Placental epithelial cell (primary cell): ENCODE data around the gene SLPI. TPM values are rescaled to one million over a fixed set of nuclear protein-coding genes. Genes with fewer than 3 reads are reported as not detected.

Experiments
- total RNA-seq: library from RNA; depleted of rRNA; stranded (reverse); fragments of >200 nt; gene quantifications from 2 replicates; pipeline ENCODE4 v1.2.3, GENCODE V29; 2012

The SLPI gene, protein sequence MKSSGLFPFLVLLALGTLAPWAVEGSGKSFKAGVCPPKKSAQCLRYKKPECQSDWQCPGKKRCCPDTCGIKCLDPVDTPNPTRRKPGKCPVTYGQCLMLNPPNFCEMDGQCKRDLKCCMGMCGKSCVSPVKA
- total RNA-seq = 0.79 TPM in 1 of 2 replicates, not detected in the other

DNA sequence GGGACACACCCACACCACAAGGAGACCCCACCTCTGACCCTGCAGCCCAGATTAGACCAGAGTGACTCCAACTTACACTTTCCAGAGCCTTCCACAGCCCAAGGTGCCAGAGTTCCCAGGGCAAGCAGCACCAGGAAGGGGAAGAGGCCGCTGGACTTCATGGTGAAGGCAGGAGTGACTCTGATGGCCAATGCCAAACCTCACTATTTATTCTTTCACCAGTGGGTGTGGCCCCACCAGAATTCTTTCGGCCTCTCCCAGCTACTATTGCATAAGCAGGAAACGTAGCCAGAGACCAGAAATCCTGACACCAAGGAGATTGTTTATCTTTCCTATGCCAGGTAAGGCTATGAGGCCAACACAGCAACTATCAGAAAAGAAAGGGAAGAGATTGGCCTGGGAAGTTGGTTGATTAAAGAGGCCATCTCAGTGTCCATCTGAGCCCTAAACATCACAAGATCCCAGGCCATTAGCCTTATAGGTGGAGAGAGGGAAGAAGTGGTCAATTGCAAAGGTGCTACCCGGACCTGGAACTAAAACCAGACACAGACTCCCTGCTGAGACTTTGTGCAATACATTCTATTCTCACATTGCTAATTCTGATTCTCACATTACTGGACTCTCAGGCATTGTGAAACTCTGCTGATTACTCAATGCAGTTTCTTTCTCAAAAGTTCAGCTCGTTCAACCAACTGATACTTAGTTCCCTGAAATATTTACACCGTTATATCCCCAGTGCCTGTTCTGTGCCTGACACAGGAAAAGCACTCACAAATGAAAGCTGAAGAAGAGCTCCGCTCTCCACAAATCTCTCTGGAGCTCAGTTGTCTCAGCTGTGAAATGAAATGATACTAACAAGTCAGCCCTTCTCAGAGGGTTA is at the start of gene SLPI:
TSS of gene SLPI (minus strand) at position 182 of the 880 bp plus-strand sequence. CDS start at position 161, 21 bp downstream.

GRCh38 chr20:45221076-45221475 is 33.3 kb downstream of the SLPI start, which contains the start of gene SEMG2:
Gene SEMG2, plus strand, starts transcription at chr20:45221373. Its CDS starts 17 bp downstream, at chr20:45221390.

GRCh38 chr20:45206725-45207124 is 47.6 kb downstream of the SLPI start, which contains the start of gene SEMG1:
Gene SEMG1, plus strand, starts transcription at chr20:45207033. Its CDS starts 21 bp downstream, at chr20:45207054.

Other genes with a start within 250 kb of the SLPI start
- 0.79 and 7.3 TPM in 2 replicates for gene KCNS1, start 153.4 kb downstream of the SLPI start, total RNA-seq
- gene WFDC5, start 139.4 kb downstream of the SLPI start, total RNA-seq = not detected in 2 replicates
- gene WFDC12, start 130.1 kb downstream of the SLPI start, total RNA-seq = not detected in 2 replicates
- gene PI3, start 79.7 kb downstream of the SLPI start, total RNA-seq = not detected in 2 replicates
- not detected in 2 replicates for gene SEMG1, start 47.5 kb downstream of the SLPI start, total RNA-seq
- gene SEMG2, start 33.2 kb downstream of the SLPI start, total RNA-seq = not detected in 2 replicates
- not detected in 2 replicates for gene RBPJL, start 52.3 kb upstream of the SLPI start, total RNA-seq
- gene MATN4, start 53.7 kb upstream of the SLPI start, total RNA-seq = 0.54 and 1.2 TPM in 2 replicates
- gene SDC4, start 93.9 kb upstream of the SLPI start, total RNA-seq = 206 and 382 TPM in 2 replicates
- gene SYS1, start 108.6 kb upstream of the SLPI start, total RNA-seq = 34.9 and 57.5 TPM in 2 replicates
- not detected in 2 replicates for gene TP53TG5, start 123.8 kb upstream of the SLPI start, total RNA-seq
- 5.4 and 5.5 TPM in 2 replicates for gene DBNDD2, start 153.7 kb upstream of the SLPI start, total RNA-seq
- 55.4 and 59.3 TPM in 2 replicates for gene PIGT, start 161.6 kb upstream of the SLPI start, total RNA-seq
- gene WFDC2, start 215.2 kb upstream of the SLPI start, total RNA-seq = 12.9 and 31.8 TPM in 2 replicates